ENCODE results near the gene LUC7L. TPM values are rescaled to one million over a fixed set of nuclear protein-coding genes. Genes with fewer than 3 reads are reported as not detected.

Gene LUC7L
- total and polyA plus RNA-seq, 2 of the 8 experiments (the other 6 are each of a cell fraction or from before 2014, with no cell fraction given) = 49.7 to 129 TPM

- H3K27ac ChIP-seq (ENCODE audit: low read depth, low read length) = no peak overlapping the region
- no peak for FAIRE-seq
- CTCF ChIA-PET (ENCODE audit: partially characterized antibody) = interaction anchor here (1.2 kb wide), 1 partner anchor 207 kb away, joined by 3 read pairs; no protein-coding TSS in a partner anchor
- peak overlapping the region; percentile 84; the same call in 1 of the 2 replicates for H4K8ac ChIP-seq (ENCODE audit: extremely low read depth, insufficient read depth, low read length)
- no peak overlapping the region for H3K14ac ChIP-seq (ENCODE audit: insufficient read length)
- no peak overlapping the region for H2BK20ac ChIP-seq (ENCODE audit: low read length)
- no peak overlapping the region for H2BK12ac ChIP-seq (ENCODE audit: low read depth, low read length)
- no peak overlapping the region for H2AFZ ChIP-seq (ENCODE audit: low read length)
- no peak overlapping the region for H3K4me2 ChIP-seq (ENCODE audit: insufficient read depth in 1 of 2, low read depth in 2 of 2, low read length in 2 of 2)
- no peaks in the 10 kb centered on the region for H3K79me2 ChIP-seq (ENCODE audit: control insufficient read depth in 1 of 2, insufficient read depth in 2 of 2, low read length in 2 of 2)
- no peak overlapping the region for H2BK5ac ChIP-seq (ENCODE audit: low read depth, low read length)
- H2BK15ac ChIP-seq (ENCODE audit: low read length) = 0 out of 2 replicates have a peak overlapping the region, but pooled peaks have one; percentile 16
- no peak overlapping the region for H2AK5ac ChIP-seq (ENCODE audit: low read depth, low read length)
- peaks cover 0 to 6% (median 4%) of the 10 kb centered on the region in 4 experiments; a peak in 4 of 7 replicates for H3K4me1 ChIP-seq (replicated peaks in 1 of 4; ENCODE audit: control insufficient read depth in 3 of 4, insufficient read depth in 4 of 4, low read length in 3 of 4)
- no peak overlapping the region for H3K9ac ChIP-seq (replicated peaks in 1 of 4; ENCODE audit: extremely low read depth in 1 of 4, low read depth in 3 of 4, low read length in 3 of 4)
- H2BK120ac ChIP-seq (replicated peaks; ENCODE audit: low read depth, low read length) = no peak overlapping the region
- H3K36me3 ChIP-seq (ENCODE audit: control insufficient read depth in 2 of 4, insufficient read depth in 4 of 4, low read length in 3 of 4) = no peaks in the 10 kb centered on the region
- H3K23ac ChIP-seq (ENCODE audit: insufficient read length) = no peak overlapping the region
- H4K20me1 ChIP-seq (replicated peaks in 1 of 2; ENCODE audit: control insufficient read depth in 1 of 2, insufficient read depth in 2 of 2, low read length in 2 of 2) = peaks cover 0 to 3% of the 10 kb centered on the region in 2 experiments
- H4K91ac ChIP-seq (replicated peaks; ENCODE audit: insufficient read length, low read length) = no peak overlapping the region
- no peak overlapping the region for H3K18ac ChIP-seq (ENCODE audit: extremely low read depth, low read length)
- no peak for DNase-seq (ENCODE audit: low read depth in 1 of 2, low spot score in 2 of 2)
- no peaks in the 10 kb centered on the region for H3K79me1 ChIP-seq (ENCODE audit: low read depth, low read length)
- no peak overlapping the region for H4K5ac ChIP-seq (ENCODE audit: insufficient read length, low read depth, low read length)
- POLR2A ChIA-PET (ENCODE audit: partially characterized antibody) = interaction anchor here (0.9 kb wide), 1 partner anchor 44 kb away, joined by 4 read pairs; the partner anchor contains the start of gene LUC7L
- H3K4me3 ChIP-seq (ENCODE audit: extremely low read depth in 1 of 4, insufficient read depth in 2 of 4, low read depth in 3 of 4, low read length in 4 of 4) = no peak overlapping the region
- no peak overlapping the region for H3K56ac ChIP-seq (replicated peaks; ENCODE audit: insufficient read length, low read depth, low read length)
- WGBS, 2 experiments (ENCODE audit: extremely low coverage in 1 of 2, insufficient coverage in 1 of 2, insufficient read length in 1 of 2, insufficient replicate concordance in 2 of 2, low coverage in 1 of 2, low lambda C conversion rate in 2 of 2, missing lambda C conversion rate in 1 of 2) = 95% methylated on average over 21 of the region's 30 CpGs; no CpG with 5 or more reads in 1 of the 2 experiments
- H3K9me3 ChIP-seq (ENCODE audit: insufficient read depth in 2 of 2, low read depth in 1 of 2, low read length in 1 of 2) = no peaks in the 10 kb centered on the region
- peaks cover 7 to 26% (median 22%) of the 10 kb centered on the region in 4 experiments; a peak in 6 of 7 replicates for H3K27me3 ChIP-seq (replicated peaks in 1 of 4; ENCODE audit: control insufficient read depth in 3 of 4, extremely low read depth in 1 of 4, insufficient read depth in 3 of 4, low read length in 3 of 4)
- H3K23me2 ChIP-seq (ENCODE audit: low read depth, low read length) = peaks cover 5% of the 10 kb centered on the region; the same call in 1 of the 2 replicates
- no peak overlapping the region for H3K4ac ChIP-seq (replicated peaks; ENCODE audit: insufficient read length, low read depth, low read length)
- TF ChIP-seq EP300 (IDR thresholded peaks at IDR 0.05; ENCODE audit: borderline replicate concordance in 1 of 2, low read depth in 2 of 2, low read length in 2 of 2) (no peak), CEBPB (IDR thresholded peaks at IDR 0.05; ENCODE audit: low read depth, low read length) (no peak), SIN3A (conservative IDR thresholded peaks at IDR 0.05 in 1 of 2, IDR thresholded peaks at IDR 0.05 in 1 of 2; ENCODE audit: low read depth in 1 of 2, low read length in 2 of 2) (no peak), JUND (IDR thresholded peaks at IDR 0.05; ENCODE audit: low read length) (no peak), E2F6 (IDR thresholded peaks at IDR 0.05) (no peak)
Observed at GRCh38 chr16:273547-274421, 44.5 kb upstream of the LUC7L start.
